ENCODE measurements around the gene NMRK1. TPM values are rescaled to one million over a fixed set of nuclear protein-coding genes. Genes with fewer than 3 reads are reported as not detected.

The NMRK1 gene
- polyA plus RNA-seq, 1 of the 3 experiments (the other 2 are of a cell fraction): 8.4 TPM

GRCh38 chr9:75123696-75124095 lies 35.7 kb upstream of the NMRK1 start:
- TF ChIP-seq TEAD4 (IDR thresholded peaks at IDR 0.05; ENCODE audit: borderline replicate concordance, insufficient read depth): no peak
- TF ChIP-seq EZH2phosphoT487 (IDR thresholded peaks at IDR 0.05; ENCODE audit: borderline replicate concordance, low read depth): no peak
- TF ChIP-seq EP300 (IDR thresholded peaks at IDR 0.05; ENCODE audit: borderline replicate concordance in 1 of 2, low read depth in 1 of 2, low read length in 1 of 2): no peak
- no peak for TF ChIP-seq RFX5 (IDR thresholded peaks at IDR 0.05; ENCODE audit: low read length)
- no peak for TF ChIP-seq GABPA (IDR thresholded peaks at IDR 0.05; ENCODE audit: low read depth)
- no peak for TF ChIP-seq ELF1 (IDR thresholded peaks at IDR 0.05)
- no peak for TF ChIP-seq CHD2 (IDR thresholded peaks at IDR 0.05; ENCODE audit: low read length, partially characterized antibody)
- TF ChIP-seq TAF1 (IDR thresholded peaks at IDR 0.05; ENCODE audit: borderline replicate concordance, low read depth, low read length): no peak
- TF ChIP-seq FOXM1 (IDR thresholded peaks at IDR 0.05; ENCODE audit: low read depth): no peak
- no peak for TF ChIP-seq MEF2A (IDR thresholded peaks at IDR 0.05; ENCODE audit: borderline replicate concordance, low read depth)
- no peak for TF ChIP-seq IRF3 (IDR thresholded peaks at IDR 0.05; ENCODE audit: low read depth, low read length)
- TF ChIP-seq RCOR1 (IDR thresholded peaks at IDR 0.05; ENCODE audit: low read length): no peak
- TF ChIP-seq YY1 (IDR thresholded peaks at IDR 0.05; ENCODE audit: low read depth): no peak
- TF ChIP-seq NFIC (IDR thresholded peaks at IDR 0.05; ENCODE audit: borderline replicate concordance): no peak
- TF ChIP-seq GATA2 (CRISPR knock-in tag; IDR thresholded peaks at IDR 0.05): no peak
- TF ChIP-seq USF2 (IDR thresholded peaks at IDR 0.05; ENCODE audit: borderline replicate concordance, low read depth, low read length): no peak
- TF ChIP-seq RAD21 (IDR thresholded peaks at IDR 0.05; ENCODE audit: low read length): no peak
- no peaks in the 10 kb centered on the region for H3F3A ChIP-seq (replicated peaks; ENCODE audit: insufficient read depth)
- H3K36me3 ChIP-seq (replicated peaks in 1 of 2; ENCODE audit: control insufficient read depth in 1 of 2, insufficient read depth in 2 of 2, low read length in 1 of 2): peaks cover 0 to 2% of the 10 kb centered on the region in 2 experiments
- H3K4me3 ChIP-seq (ENCODE audit: low read depth in 2 of 2, low read length in 1 of 2): no peak overlapping the region
- H4K20me1 ChIP-seq (ENCODE audit: insufficient read depth): no peaks in the 10 kb centered on the region
- no peaks in the 10 kb centered on the region for H3K9me2 ChIP-seq
- no peak for DNase-seq
- no peak overlapping the region for H3K4me2 ChIP-seq
- no peak overlapping the region for H3K9ac ChIP-seq
- 37% methylated on average over 10 of the region's 10 CpGs for WGBS (ENCODE audit: low lambda C conversion rate)
- CTCF ChIA-PET: no interaction called here
- H2AFZ ChIP-seq (ENCODE audit: low read depth): no peak overlapping the region
- POLR2A ChIA-PET: no interaction called here
- H3K4me1 ChIP-seq (ENCODE audit: control insufficient read depth in 1 of 2, insufficient read depth in 2 of 2, low read depth in 1 of 2, low read length in 1 of 2): no peaks in the 10 kb centered on the region
- H3K9me3 ChIP-seq: no peaks in the 10 kb centered on the region
- no peaks in the 10 kb centered on the region for H3K27me3 ChIP-seq (ENCODE audit: insufficient read depth)
- no peaks in the 10 kb centered on the region; the same call in 1 of the 2 replicates for H3K79me2 ChIP-seq (ENCODE audit: insufficient read depth)
- no peak overlapping the region for H3K27ac ChIP-seq (ENCODE audit: low read depth in 2 of 2, low read length in 1 of 2)

- TF ChIP-seq GATA2 (CRISPR knock-in tag; IDR thresholded peaks at IDR 0.05) (no peak), CTCF (IDR thresholded peaks at IDR 0.05) (no peak)
- Histone ChIP-seq H3F3A (replicated peaks; ENCODE audit: insufficient read depth) (no peaks in the 10 kb centered on the region), H3K36me3 (replicated peaks in 1 of 2; ENCODE audit: control insufficient read depth in 1 of 2, insufficient read depth in 2 of 2, low read length in 1 of 2) (peaks cover 0 to 2% of the 10 kb centered on the region in 2 experiments), H3K4me3 (ENCODE audit: low read depth in 2 of 2, low read length in 1 of 2) (no peak overlapping the region), H3K27me3 (ENCODE audit: insufficient read depth) (no peaks in the 10 kb centered on the region), H3K4me2 (no peak overlapping the region), H3K4me1 (ENCODE audit: control insufficient read depth in 1 of 2, insufficient read depth in 2 of 2, low read depth in 1 of 2, low read length in 1 of 2) (no peaks in the 10 kb centered on the region), H3K79me2 (ENCODE audit: insufficient read depth) (no peaks in the 10 kb centered on the region; the same call in 1 of the 2 replicates), H3K9me3 (no peaks in the 10 kb centered on the region), H3K9ac (no peak overlapping the region), H3K9me2 (no peaks in the 10 kb centered on the region), H3K27ac (ENCODE audit: low read depth in 2 of 2, low read length in 1 of 2) (no peak overlapping the region), H2AFZ (ENCODE audit: low read depth) (no peak overlapping the region), H4K20me1 (ENCODE audit: insufficient read depth) (no peaks in the 10 kb centered on the region)
- no peak for DNase-seq
- ChIA-PET CTCF (interaction anchor here (1.0 to 1.1 kb wide), 2 partner anchors 79 to 345 kb away, joined by 3 read pairs; no protein-coding TSS in a partner anchor), POLR2A (no interaction called here)
- WGBS (ENCODE audit: low lambda C conversion rate): 47% methylated on average over 5 of the region's 5 CpGs
Measured at GRCh38 chr9:75121914-75122558, 34.1 kb upstream of the NMRK1 start.
